CD4-positive, alpha-beta memory T cell (primary cell): Measurements from ENCODE around the gene HK2. TPM values are rescaled to one million over a fixed set of nuclear protein-coding genes. Genes with fewer than 3 reads are reported as not detected.

Experiments
- CTCF ChIA-PET: fragments of 350-600 bp; sonication (Branson Sonifier 250); formaldehyde crosslinking; loops from one replicate; lab custom pipeline; 2021; ENCODE audit warnings: inconsistent platforms; ENCODE audit not compliant: partially characterized antibody; lab: Charles Lee
- POLR2A ChIA-PET: fragments of 350-600 bp; sonication (Branson Sonifier 250); formaldehyde crosslinking; loops from one replicate; lab custom pipeline; 2021; ENCODE audit not compliant: partially characterized antibody; lab: Charles Lee
- DNase-seq, 5 donors: peaks; one replicate each; pipeline versions ENCODE4 v3.0.0 to v3.0.0-alpha.2; 2020 to 2022; ENCODE audit warnings: mixed read lengths in 1 of 5
- H3K27ac ChIP-seq: one replicate; pipeline ENCODE4 v1.7.0; 2013; ENCODE audit warnings: low read depth, low read length
- H3K27me3 ChIP-seq: 2 replicates; pipeline ENCODE4 v1.7.0; 2013; ENCODE audit warnings: mild to moderate bottlenecking, low read length, moderate library complexity; ENCODE audit not compliant: insufficient read depth
- H3K36me3 ChIP-seq: 2 replicates; pipeline ENCODE4 v1.7.0; 2013; ENCODE audit warnings: mild to moderate bottlenecking, low read length, moderate library complexity; ENCODE audit not compliant: insufficient read depth
- H3K4me1 ChIP-seq: 2 replicates; pipeline ENCODE4 v1.7.0; 2013; ENCODE audit warnings: mild to moderate bottlenecking, low read length, moderate library complexity; ENCODE audit not compliant: insufficient read depth
- H3K4me3 ChIP-seq, 2 donors: one replicate each; pipeline ENCODE4 v1.7.0; 2013; ENCODE audit warnings: low read length in 2 of 2, mild to moderate bottlenecking in 1 of 2
- H3K9me3 ChIP-seq, 2 donors: one replicate each; pipeline ENCODE4 v1.7.0; 2013; ENCODE audit warnings: low read length in 2 of 2, control low read depth in 1 of 2; ENCODE audit not compliant: control insufficient read depth in 1 of 2
- H3K27ac Mint-ChIP-seq, 7 donors: one replicate each; pipeline ENCODE4 v1.8.0; 2020 to 2021; ENCODE audit warnings: mixed read lengths in 7 of 7, mild to moderate bottlenecking in 6 of 7, inconsistent platforms in 3 of 7, moderate library complexity in 3 of 7
- H3K27me3 Mint-ChIP-seq, 2 donors: one replicate each; pipeline ENCODE4 v1.8.0; 2020 to 2021; ENCODE audit warnings: mixed read lengths in 2 of 2
- H3K36me3 Mint-ChIP-seq, 2 donors: one replicate each; pipeline ENCODE4 v1.8.0; 2020 to 2021; ENCODE audit warnings: mixed read lengths in 2 of 2, inconsistent platforms in 1 of 2, mild to moderate bottlenecking in 1 of 2
- H3K4me1 Mint-ChIP-seq, 4 donors: one replicate each; pipeline ENCODE4 v1.8.0; 2020 to 2021; ENCODE audit warnings: mixed read lengths in 4 of 4, mild to moderate bottlenecking in 1 of 4
- H3K4me3 Mint-ChIP-seq, 8 donors: one replicate each; pipeline ENCODE4 v1.8.0; 2020 to 2021; ENCODE audit warnings: mixed read lengths in 8 of 8, mild to moderate bottlenecking in 7 of 8, moderate library complexity in 6 of 8, inconsistent platforms in 3 of 8
- H3K9me3 Mint-ChIP-seq, 8 donors: one replicate each; pipeline ENCODE4 v1.8.0; 2020 to 2021; ENCODE audit warnings: mixed read lengths in 8 of 8, mild to moderate bottlenecking in 5 of 8, inconsistent platforms in 3 of 8, moderate library complexity in 1 of 8
- intact Hi-C: fragments of 100-400 bp; cut with micrococcal nuclease; formaldehyde crosslinking; loops from one replicate; pipeline ENCODE4 v1.15.1; 2023
- polyA plus RNA-seq, 2 donors: library from polyadenylated mRNA; unstranded; fragments of 300-500 nt; fragmentation: Illumina TruSeq; gene quantifications; one replicate each; pipeline ENCODE4 v1.2.3, GENCODE V29; 2021
- total RNA-seq, 2 experiments: library from RNA; stranded (reverse); gene quantifications; one replicate each; pipeline ENCODE4 v1.2.3, GENCODE V29; 2021

Gene HK2
- total and polyA plus RNA-seq, 4 experiments from 2014 or later, result 1.7 to 9.4 (median 6.1) TPM

- Histone ChIP-seq H3K4me3 (no peak overlapping the region), H3K9me3 (no peaks in the 10 kb centered on the region), H3K36me3 (no peaks in the 10 kb centered on the region), H3K4me1 (no peaks in the 10 kb centered on the region), H3K27me3 (no peaks in the 10 kb centered on the region), H3K27ac (no peak overlapping the region)
- CTCF ChIA-PET, result no interaction called here
- H3K27ac Mint-ChIP-seq, result no peak overlapping the region
- H3K4me3 Mint-ChIP-seq, result no peak overlapping the region
- H3K9me3 Mint-ChIP-seq, result no peaks in the 10 kb centered on the region
- POLR2A ChIA-PET, result no interaction called here
- no peaks in the 10 kb centered on the region for H3K4me1 Mint-ChIP-seq
- H3K27me3 Mint-ChIP-seq, result peaks cover 2 to 16% of the 10 kb centered on the region in 2 donors
- intact Hi-C loops, result no loop called here
- no peak for DNase-seq
- H3K36me3 Mint-ChIP-seq, result peaks cover 0 to 7% of the 10 kb centered on the region in 2 donors
Observed at GRCh38 chr2:74937221-74937880, 103.4 kb downstream of the HK2 start.

DNA sequence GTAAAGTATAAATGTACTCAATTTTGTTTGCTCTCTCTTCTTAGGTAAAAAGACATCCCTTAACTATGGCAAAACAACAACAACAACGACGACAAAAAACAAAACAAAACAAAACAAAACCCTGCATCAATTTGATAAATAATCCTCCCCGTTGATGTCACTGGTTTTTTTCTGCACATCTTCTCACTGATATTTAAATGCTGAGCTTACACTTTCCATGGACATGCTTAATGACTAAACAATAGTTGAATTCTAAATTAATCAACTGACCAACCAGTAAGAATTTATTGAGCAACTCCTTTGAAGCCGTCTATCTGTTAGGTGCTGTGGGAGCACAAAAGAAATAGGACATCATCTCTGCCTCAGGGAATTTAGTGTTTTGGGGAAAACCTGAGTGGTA lies 104.3 kb downstream of the HK2 start:
- Histone ChIP-seq H3K36me3 (no peaks in the 10 kb centered on the region), H3K27ac (no peak overlapping the region), H3K9me3 (no peaks in the 10 kb centered on the region), H3K4me1 (no peaks in the 10 kb centered on the region), H3K4me3 (no peak overlapping the region), H3K27me3 (no peaks in the 10 kb centered on the region)
- no peak overlapping the region for H3K27ac Mint-ChIP-seq
- no peak overlapping the region for H3K4me3 Mint-ChIP-seq
- no peak for DNase-seq
- ChIA-PET POLR2A (no interaction called here), CTCF (no interaction called here)
- H3K4me1 Mint-ChIP-seq, result no peaks in the 10 kb centered on the region
- intact Hi-C loops, result no loop called here
- H3K36me3 Mint-ChIP-seq, result peaks cover 0 to under 1% of the 10 kb centered on the region in 2 donors
- H3K27me3 Mint-ChIP-seq, result peaks cover 2 to 17% of the 10 kb centered on the region in 2 donors
- no peaks in the 10 kb centered on the region for H3K9me3 Mint-ChIP-seq

DNA sequence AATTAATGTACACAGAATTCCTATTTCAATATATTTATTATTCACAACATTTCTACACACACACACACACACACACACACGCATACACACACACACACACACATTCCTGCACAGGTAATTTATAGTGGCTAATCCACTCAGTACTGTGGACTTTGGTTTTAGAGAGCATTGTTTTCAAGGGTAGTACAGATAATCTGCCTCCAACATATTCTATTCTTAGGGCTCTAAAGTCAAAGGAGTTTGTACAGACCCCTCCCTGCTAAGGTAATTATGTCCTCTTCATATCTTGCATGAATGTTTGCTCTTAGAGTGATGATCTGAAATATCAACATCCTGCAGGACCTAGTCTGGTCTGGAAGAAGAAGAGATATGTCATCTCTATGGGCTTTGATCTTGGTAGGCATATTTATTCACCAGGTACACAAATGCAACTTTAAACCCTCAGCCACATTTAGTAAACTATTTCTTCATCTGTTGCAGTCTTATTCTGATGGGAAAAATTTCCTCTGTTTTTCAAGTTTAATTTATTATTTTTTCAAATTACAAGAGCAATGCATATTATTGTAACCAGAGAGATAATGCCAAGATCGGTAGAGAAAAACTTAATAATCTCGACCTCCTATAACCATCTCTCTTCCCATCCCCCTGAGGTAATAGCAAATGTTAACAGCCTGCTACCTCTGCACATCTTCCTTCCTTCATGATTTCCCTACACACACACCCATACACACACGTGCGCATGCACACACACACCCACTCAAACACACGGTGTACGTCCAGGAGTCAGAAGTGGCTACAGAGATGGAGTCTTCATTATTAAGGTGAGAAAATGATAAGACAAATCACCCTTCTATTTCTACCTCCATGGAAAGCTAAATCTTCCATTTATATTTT lies 106.2 kb downstream of the HK2 start:
- H3K4me3 ChIP-seq, result no peak overlapping the region
- ChIA-PET CTCF (interaction anchor here (0.9 kb wide), 2 partner anchors 11 kb away, joined by 3 read pairs; no protein-coding TSS in a partner anchor), POLR2A (no interaction called here)
- H3K9me3 ChIP-seq, result no peaks in the 10 kb centered on the region
- H3K4me1 ChIP-seq, result no peaks in the 10 kb centered on the region
- H3K4me1 Mint-ChIP-seq, result no peaks in the 10 kb centered on the region
- intact Hi-C loops, result no loop called here
- no peaks in the 10 kb centered on the region for H3K27me3 ChIP-seq
- peaks cover 2 to 22% of the 10 kb centered on the region in 2 donors for H3K27me3 Mint-ChIP-seq
- no peak overlapping the region for H3K27ac Mint-ChIP-seq
- no peak overlapping the region for H3K4me3 Mint-ChIP-seq
- DNase-seq, result no peak
- no peaks in the 10 kb centered on the region for H3K9me3 Mint-ChIP-seq
- no peaks in the 10 kb centered on the region for H3K36me3 Mint-ChIP-seq
- H3K36me3 ChIP-seq, result no peaks in the 10 kb centered on the region
- no peak overlapping the region for H3K27ac ChIP-seq

DNA sequence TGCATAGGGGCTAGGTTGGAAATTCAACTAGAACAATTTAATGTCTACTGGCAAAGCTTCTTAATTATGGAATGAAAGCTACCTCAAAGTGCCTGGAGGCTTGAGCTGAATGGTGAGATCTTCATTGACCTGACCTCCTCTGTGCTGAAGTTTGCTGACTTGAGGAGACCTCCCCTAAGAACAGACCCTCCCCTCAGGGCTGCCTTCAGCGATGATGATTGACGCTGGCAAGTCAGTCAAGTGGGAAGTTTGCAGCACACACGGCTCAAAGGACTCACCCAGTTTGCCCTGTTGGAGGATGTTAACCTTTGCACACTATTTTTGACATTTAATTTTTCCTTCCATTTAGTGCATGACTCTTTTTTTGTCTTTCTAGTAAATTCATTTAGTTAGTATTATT lies 107.4 kb downstream of the HK2 start:
- CTCF ChIA-PET, result interaction anchor here (0.9 kb wide), 1 partner anchor 12 kb away, joined by 3 read pairs; no protein-coding TSS in a partner anchor
- no peaks in the 10 kb centered on the region for H3K36me3 Mint-ChIP-seq

DNA sequence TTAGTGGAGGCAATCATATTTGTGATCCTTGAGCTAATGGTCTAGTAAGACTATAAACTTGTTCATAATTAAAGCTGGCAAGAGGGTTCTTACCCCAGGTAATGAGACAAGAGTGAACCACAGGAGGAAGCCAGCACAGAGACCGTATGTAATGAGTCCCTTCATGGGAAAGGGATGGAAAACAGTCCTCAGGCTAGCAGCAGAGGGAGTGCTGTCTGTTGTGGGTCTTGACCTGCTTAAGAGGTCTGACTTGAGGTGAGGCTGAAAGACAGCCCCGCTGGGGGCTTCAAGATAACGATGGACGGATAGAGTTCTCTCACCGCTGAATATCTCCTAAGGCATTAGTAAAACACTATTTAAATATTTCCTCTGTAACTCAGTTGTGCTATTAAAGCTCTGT lies 108.3 kb downstream of the HK2 start:
- H3K27ac Mint-ChIP-seq, result no peak overlapping the region
- intact Hi-C loops, result no loop called here
- H3K27me3 Mint-ChIP-seq, result peaks cover 2 to 24% of the 10 kb centered on the region in 2 donors
- Histone ChIP-seq H3K9me3 (no peaks in the 10 kb centered on the region), H3K27ac (no peak overlapping the region), H3K4me1 (no peaks in the 10 kb centered on the region), H3K4me3 (no peak overlapping the region), H3K36me3 (no peaks in the 10 kb centered on the region), H3K27me3 (no peaks in the 10 kb centered on the region)
- no peak overlapping the region for H3K4me3 Mint-ChIP-seq
- POLR2A ChIA-PET, result no interaction called here
- no peak for DNase-seq
- no peaks in the 10 kb centered on the region for H3K36me3 Mint-ChIP-seq
- H3K9me3 Mint-ChIP-seq, result no peaks in the 10 kb centered on the region
- CTCF ChIA-PET, result no interaction called here
- H3K4me1 Mint-ChIP-seq, result no peaks in the 10 kb centered on the region

More for the DNA sequence above, 107.4 kb downstream of the HK2 start:
- no peak overlapping the region for H3K27ac Mint-ChIP-seq
- no peak overlapping the region for H3K27ac ChIP-seq
- DNase-seq, result no peak
- H3K4me1 ChIP-seq, result no peaks in the 10 kb centered on the region
- no peaks in the 10 kb centered on the region for H3K9me3 ChIP-seq
- no peak overlapping the region for H3K4me3 Mint-ChIP-seq
- POLR2A ChIA-PET, result no interaction called here
- intact Hi-C loops, result no loop called here
- H3K9me3 Mint-ChIP-seq, result no peaks in the 10 kb centered on the region
- H3K27me3 ChIP-seq, result no peaks in the 10 kb centered on the region
- no peak overlapping the region for H3K4me3 ChIP-seq
- peaks cover 2 to 24% of the 10 kb centered on the region in 2 donors for H3K27me3 Mint-ChIP-seq
- no peaks in the 10 kb centered on the region for H3K36me3 ChIP-seq
- H3K4me1 Mint-ChIP-seq, result no peaks in the 10 kb centered on the region

Other genes starting within 250 kb of the HK2 start
- not detected for gene M1AP, start 185.8 kb upstream of the HK2 start, total RNA-seq
- under 1 TPM in 1 of 2 donors, not detected in 1; 0.47 TPM for gene M1AP, start 185.8 kb upstream of the HK2 start, polyA plus RNA-seq
- gene SEMA4F, start 179.9 kb upstream of the HK2 start, total RNA-seq, result 10 to 100 TPM; 19.5 to 21.6 TPM
- gene SEMA4F, start 179.9 kb upstream of the HK2 start, polyA plus RNA-seq, result 1 to 10 TPM; 6.8 to 8.1 TPM
- 10 to 100 TPM; 46.1 to 49.0 TPM for gene POLE4, start 124.5 kb downstream of the HK2 start, total RNA-seq
- 100 to 1,000 TPM; 140 to 169 TPM for gene POLE4, start 124.5 kb downstream of the HK2 start, polyA plus RNA-seq